DMS 273 (cell line): ENCODE measurements around the gene CCDC141.

Experiments used
- DNase-seq: peaks from one replicate; lab custom pipeline; 2025; ENCODE audit not compliant: unreplicated experiment; lab: John Stamatoyannopoulos, UW

Gene CCDC141

GRCh38 chr2:178836807-178837206 lies 213.1 kb downstream of the CCDC141 start:
- no peak for DNase-seq

- DNase-seq, result no peak
Observed at GRCh38 chr2:178834086-178834485, 215.9 kb downstream of the CCDC141 start.

GRCh38 chr2:178833382-178833781 lies 216.6 kb downstream of the CCDC141 start:
- DNase-seq, result no peak

GRCh38 chr2:178830451-178830850 lies 219.5 kb downstream of the CCDC141 start:
- DNase-seq, result no peak

GRCh38 chr2:178829981-178830380 lies 220.0 kb downstream of the CCDC141 start:
- no peak for DNase-seq

- DNase-seq, result peak; percentile 49
Observed at GRCh38 chr2:178829299-178829960, 220.5 kb downstream of the CCDC141 start.

- DNase-seq, result peak; percentile 12
Observed at GRCh38 chr2:178828486-178828881, 221.5 kb downstream of the CCDC141 start.

GRCh38 chr2:178827739-178828485 lies 222.0 kb downstream of the CCDC141 start:
- DNase-seq, result no peak

- no peak for DNase-seq
Observed at GRCh38 chr2:178827111-178827510, 222.8 kb downstream of the CCDC141 start.

GRCh38 chr2:178825183-178825582 lies 224.8 kb downstream of the CCDC141 start:
- DNase-seq, result no peak

GRCh38 chr2:178824181-178824580 lies 225.8 kb downstream of the CCDC141 start:
- DNase-seq, result no peak

- no peak for DNase-seq
Observed at GRCh38 chr2:178819992-178820391, 229.9 kb downstream of the CCDC141 start.

- DNase-seq, result no peak
Observed at GRCh38 chr2:178819147-178819875, 230.6 kb downstream of the CCDC141 start.

GRCh38 chr2:178811901-178812300 lies 238.0 kb downstream of the CCDC141 start:
- no peak for DNase-seq

GRCh38 chr2:178811045-178811444 lies 238.9 kb downstream of the CCDC141 start:
- DNase-seq, result no peak

GRCh38 chr2:178810422-178810821 lies 239.5 kb downstream of the CCDC141 start:
- DNase-seq, result no peak

- no peak for DNase-seq
Observed at GRCh38 chr2:178807227-178808008, 242.5 kb downstream of the CCDC141 start, which contains the start of gene TTN. Gene TTN, minus strand, starts transcription at chr2:178807423. Its CDS starts 2,781 bp downstream, at chr2:178804642.

- no peak for DNase-seq
Observed at GRCh38 chr2:178806543-178806942, 243.4 kb downstream of the CCDC141 start.

- DNase-seq, result no peak
Observed at GRCh38 chr2:178805457-178805856, 244.5 kb downstream of the CCDC141 start.

- DNase-seq, result peak; percentile 51
Observed at GRCh38 chr2:178804791-178805190, 245.1 kb downstream of the CCDC141 start.

GRCh38 chr2:178800510-178800909 lies 249.4 kb downstream of the CCDC141 start:
- no peak for DNase-seq
